Esophagus squamous epithelium (tissue), 5 donors: Measurements from ENCODE around the gene IL21R. TPM values are rescaled to one million over a fixed set of nuclear protein-coding genes. Genes with fewer than 3 reads are reported as not detected.
A peak's percentile ranks its signal among the peaks of the same experiment; 100 is the strongest.
"Not testable (repeated sequence)": the region's sequence is repeated elsewhere in the genome, so short reads cannot be mapped to it uniquely, and the experiment has no call there.

ENCODE experiments used
- DNase-seq: peaks from one replicate; lab custom pipeline; 2025; lab: John Stamatoyannopoulos, UW
- H3K27ac ChIP-seq, 4 donors: fragments of 200-600 bp; sonication (generic); one replicate each; pipeline ENCODE4 v1.5.1; 2016 to 2019; ENCODE audit warnings: mild to moderate bottlenecking in 1 of 4
- H3K27me3 ChIP-seq, 4 donors: fragments of 200-600 bp; sonication (generic); 1 replicate in 3 of 4; 2 replicates in 1 of 4; pipeline versions ENCODE4 v1.5.1 to v1.6.0; 2017 to 2021; ENCODE audit warnings: antibody characterized with exemption in 1 of 4
- H3K36me3 ChIP-seq, 3 donors: fragments of 200-600 bp; sonication (generic); one replicate each; pipeline ENCODE4 v1.5.1; 2016 to 2019
- H3K4me1 ChIP-seq, 3 donors: fragments of 200-600 bp; sonication (generic); one replicate each; pipeline ENCODE4 v1.5.1; 2017 to 2019
- H3K4me3 ChIP-seq, 4 donors: fragments of 200-600 bp; sonication (generic); 1 replicate in 3 of 4; 2 replicates in 1 of 4; pipeline ENCODE4 v1.5.1; 2016 to 2019; ENCODE audit warnings: mild to moderate bottlenecking in 2 of 4, moderate library complexity in 1 of 4
- H3K9me3 ChIP-seq, 3 donors: fragments of 200-600 bp; sonication (generic); one replicate each; pipeline ENCODE4 v1.5.1; 2016 to 2019
- POLR2A ChIP-seq, 4 donors: fragments of 450-650 bp; IDR thresholded peaks; one replicate each; pipeline ENCODE4 v1.6.1; 2017; ENCODE audit warnings: antibody characterized with exemption in 4 of 4, mild to moderate bottlenecking in 4 of 4, moderate library complexity in 3 of 4
- WGBS, 2 donors: methylation state at CpG; one replicate each; pipeline ENCODE4 v1.1.5; 2018; 5-methylcytosine and 5-hydroxymethylcytosine counted together
- intact Hi-C: fragments of 100-400 bp; cut with DNase I; formaldehyde crosslinking; loops from one replicate; pipeline ENCODE4 v1.15.0; 2022
- total RNA-seq, 4 donors: library from RNA; depleted of rRNA; stranded (reverse); fragments of >200 nt; gene quantifications; one replicate each; pipeline ENCODE4 v1.1.0, GENCODE V29; 2016
- TF ChIP-seq, protein P1 (sequence below), 6 experiments: fragments of 450-650 bp in 4 of 6; fragments of 200-600 bp in 2 of 6; sonication (generic) in 2 of 6; IDR thresholded peaks; one replicate each; pipeline ENCODE4 v1.5.1; 2016 to 2019; ENCODE audit warnings: antibody characterized with exemption in 6 of 6, mild to moderate bottlenecking in 4 of 6, moderate library complexity in 4 of 6
- donor health status: DM: yes; HTN: yes; CAD: no.

IL21R gene
- total RNA-seq, 4 donors from 2014 or later: 0.23 to 1.2 (median 0.39) TPM

- Histone ChIP-seq H3K4me3 (peak overlapping the region in 1 of 4 donors; percentile 1), H3K4me1 (peaks cover 3 to 12% (median 6%) of the 10 kb centered on the region in 3 donors), H3K27ac (no peak overlapping the region), H3K27me3 (peaks cover 0 to 23% (median 0%) of the 10 kb centered on the region in 4 donors), H3K36me3 (no peaks in the 10 kb centered on the region), H3K9me3 (no peaks in the 10 kb centered on the region)
- intact Hi-C loops: no loop called here
- no peak for TF ChIP-seq POLR2A (IDR thresholded peaks at IDR 0.05)
- TF ChIP-seq, protein P1, sequence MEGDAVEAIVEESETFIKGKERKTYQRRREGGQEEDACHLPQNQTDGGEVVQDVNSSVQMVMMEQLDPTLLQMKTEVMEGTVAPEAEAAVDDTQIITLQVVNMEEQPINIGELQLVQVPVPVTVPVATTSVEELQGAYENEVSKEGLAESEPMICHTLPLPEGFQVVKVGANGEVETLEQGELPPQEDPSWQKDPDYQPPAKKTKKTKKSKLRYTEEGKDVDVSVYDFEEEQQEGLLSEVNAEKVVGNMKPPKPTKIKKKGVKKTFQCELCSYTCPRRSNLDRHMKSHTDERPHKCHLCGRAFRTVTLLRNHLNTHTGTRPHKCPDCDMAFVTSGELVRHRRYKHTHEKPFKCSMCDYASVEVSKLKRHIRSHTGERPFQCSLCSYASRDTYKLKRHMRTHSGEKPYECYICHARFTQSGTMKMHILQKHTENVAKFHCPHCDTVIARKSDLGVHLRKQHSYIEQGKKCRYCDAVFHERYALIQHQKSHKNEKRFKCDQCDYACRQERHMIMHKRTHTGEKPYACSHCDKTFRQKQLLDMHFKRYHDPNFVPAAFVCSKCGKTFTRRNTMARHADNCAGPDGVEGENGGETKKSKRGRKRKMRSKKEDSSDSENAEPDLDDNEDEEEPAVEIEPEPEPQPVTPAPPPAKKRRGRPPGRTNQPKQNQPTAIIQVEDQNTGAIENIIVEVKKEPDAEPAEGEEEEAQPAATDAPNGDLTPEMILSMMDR (IDR thresholded peaks at IDR 0.05): no peak
- WGBS, 2 donors: 33 to 51% methylated on average over 6 of the region's 6 CpGs
- DNase-seq: no peak
These were observed 6.6 kb downstream of the IL21R start for GRCh38 chr16:27408602-27409031.

DNA sequence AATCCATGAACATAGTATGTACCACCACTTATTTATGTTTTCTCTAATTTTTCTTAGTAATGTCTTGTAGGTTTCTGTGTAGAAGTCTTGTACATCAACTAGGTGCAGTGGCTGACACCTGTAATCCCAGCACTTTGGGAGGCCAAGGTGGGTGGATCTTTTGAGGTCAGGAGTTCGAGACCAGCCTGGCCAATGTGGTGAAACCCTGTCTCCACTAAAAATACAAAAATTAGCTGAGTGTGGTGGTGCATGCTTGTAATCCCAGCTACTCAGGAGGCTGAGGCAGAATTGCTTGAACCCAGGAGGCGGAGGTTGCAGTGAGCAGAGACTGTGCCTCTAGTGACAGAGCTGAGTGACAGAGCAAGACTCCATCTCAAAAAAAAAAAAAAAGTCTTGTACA, 8.0 kb downstream of the IL21R start:
- H3K4me1 ChIP-seq, H3K36me3 ChIP-seq, H3K4me3 ChIP-seq, intact Hi-C loops, DNase-seq, H3K27ac ChIP-seq, H3K9me3 ChIP-seq: not testable (repeated sequence)
- WGBS, 2 donors: 83 to 86% methylated on average over 2 of the region's 2 CpGs
- peaks cover 0 to 16% (median 0%) of the 10 kb centered on the region in 4 donors for H3K27me3 ChIP-seq

GRCh38 chr16:27410761-27411160, 8.8 kb downstream of the IL21R start:
- 77 to 90% methylated on average over 1 of the region's 1 CpG for WGBS, 2 donors
- no peak for DNase-seq
- no peak for TF ChIP-seq POLR2A (IDR thresholded peaks at IDR 0.05)
- TF ChIP-seq, protein P1 (IDR thresholded peaks at IDR 0.05): no peak
- Histone ChIP-seq H3K9me3 (no peaks in the 10 kb centered on the region), H3K27ac (no peak overlapping the region), H3K27me3 (peaks cover 0 to 8% (median 0%) of the 10 kb centered on the region in 4 donors), H3K36me3 (no peaks in the 10 kb centered on the region), H3K4me1 (peaks cover 3 to 9% (median 6%) of the 10 kb centered on the region in 3 donors), H3K4me3 (no peak overlapping the region)
- intact Hi-C loops: no loop called here

- no peaks in the 10 kb centered on the region for H3K9me3 ChIP-seq
- H3K4me1 ChIP-seq: peaks cover 0 to under 1% (median 0%) of the 10 kb centered on the region in 3 donors
- intact Hi-C loops: no loop called here
- DNase-seq: no peak
- TF ChIP-seq, protein P1 (IDR thresholded peaks at IDR 0.05): no peak
- TF ChIP-seq POLR2A (IDR thresholded peaks at IDR 0.05): no peak
- 65 to 79% methylated on average over 2 of the region's 2 CpGs for WGBS, 2 donors
- no peak overlapping the region for H3K4me3 ChIP-seq
- H3K27me3 ChIP-seq: no peaks in the 10 kb centered on the region
- H3K27ac ChIP-seq: no peak overlapping the region
- H3K36me3 ChIP-seq: no peaks in the 10 kb centered on the region
These were observed 12.0 kb downstream of the IL21R start for GRCh38 chr16:27413956-27414355.

- Histone ChIP-seq H3K27ac (no peak overlapping the region), H3K4me3 (no peak overlapping the region), H3K4me1 (no peaks in the 10 kb centered on the region), H3K36me3 (no peaks in the 10 kb centered on the region), H3K9me3 (no peaks in the 10 kb centered on the region), H3K27me3 (no peaks in the 10 kb centered on the region)
- no peak for DNase-seq
- intact Hi-C loops: no loop called here
- no peak for TF ChIP-seq POLR2A (IDR thresholded peaks at IDR 0.05)
- TF ChIP-seq, protein P1 (IDR thresholded peaks at IDR 0.05): no peak
- 43 to 57% methylated on average over 6 of the region's 6 CpGs for WGBS, 2 donors
These were observed 12.9 kb downstream of the IL21R start for GRCh38 chr16:27414788-27415431.
